K562 (cell line): ENCODE measurements around the gene ASGR2. TPM values are rescaled to one million over a fixed set of nuclear protein-coding genes. Genes with fewer than 3 reads are reported as not detected.

ENCODE experiments used
- CHD7 ChIP-seq: fragments of 200-600 bp; sonication (generic); IDR thresholded peaks from one replicate; pipeline ENCODE4 v1.6.1; 2012; ENCODE audit warnings: mild to moderate bottlenecking, low read depth, low read length, inconsistent platforms
- ELK3 ChIP-seq: fragments of 450-650 bp; formaldehyde crosslinking; IDR thresholded peaks from 2 replicates; pipeline ENCODE4 v1.4.0; 2020; ENCODE audit warnings: mild to moderate bottlenecking
- HDAC3 ChIP-seq: fragments of 450-650 bp; IDR thresholded peaks from 2 replicates; pipeline ENCODE4 v1.6.1; 2018; ENCODE audit warnings: borderline replicate concordance, mild to moderate bottlenecking, moderate library complexity; ENCODE audit not compliant: partially characterized antibody
- KLF10 ChIP-seq: fragments of 250-450 bp; sonication (Bioruptor Pico); IDR thresholded peaks from 2 replicates; pipeline ENCODE4 v1.6.1; 2021; ENCODE audit warnings: matching md5 sums
- POU5F1 ChIP-seq: fragments of 150-350 bp; IDR thresholded peaks from 2 replicates; pipeline ENCODE4 v1.6.1; 2014; ENCODE audit warnings: borderline replicate concordance, low read length, low read depth, mild to moderate bottlenecking; ENCODE audit not compliant: partially characterized antibody
- TEAD4 ChIP-seq, 2 experiments: sonication (generic) in 1 of 2; formaldehyde crosslinking in 1 of 2; IDR thresholded peaks; 2 replicates each; pipeline versions ENCODE4 v1.6.1 to v1.8.0; 2012 to 2022; ENCODE audit warnings: borderline replicate concordance in 1 of 2, inconsistent platforms in 1 of 2, low read length in 1 of 2, mild to moderate bottlenecking in 1 of 2, missing genetic modification reagents in 1 of 2
- TRIM28 ChIP-seq: fragments of 450-650 bp; IDR thresholded peaks from 2 replicates; pipeline ENCODE4 v1.6.1; 2017
- ZNF217 ChIP-seq: sonication (generic); formaldehyde crosslinking; IDR thresholded peaks from 2 replicates; pipeline ENCODE4 v1.8.0; 2022; ENCODE audit warnings: mild to moderate bottlenecking, missing genetic modification reagents
- polyA plus RNA-seq, 8 experiments: library from polyadenylated mRNA; depleted of rRNA in 4 of 8; stranded (reverse) in 5 of 8; unstranded in 3 of 8; fragments of >200 nt; fragmentation: Nextera tagmentation in 2 of 8; fragmentation: Illumina TruSeq in 1 of 8; extraction: Ambion mirVana in 2 of 8; extraction: Trizol in 1 of 8; gene quantifications; 2 replicates each; pipeline versions ENCODE4 v1.2.1 to v1.2.3, GENCODE V29; 2011 to 2014; ENCODE audit warnings: inconsistent platforms in 1 of 8, missing spikeins in 1 of 8
- total RNA-seq, 7 experiments: library from RNA; depleted of rRNA in 6 of 7; stranded (reverse); fragments of >200 nt in 6 of 7; fragmentation: Illumina TruSeq in 2 of 7; extraction: Trizol in 2 of 7; gene quantifications; 2 replicates each; pipeline versions ENCODE4 v1.2.1 to v1.2.3, GENCODE V29; 2011 to 2021; ENCODE audit warnings: low replicate concordance in 1 of 7
- TF ChIP-seq, protein P1 (sequence below): fragments of 450-650 bp; formaldehyde crosslinking; IDR thresholded peaks from 2 replicates; pipeline ENCODE4 v1.4.0; 2020; ENCODE audit warnings: mild to moderate bottlenecking, mixed read lengths

ASGR2 gene
- total and polyA plus RNA-seq, 9 of the 15 experiments (the other 6 are each of a cell fraction or from before 2014, with no cell fraction given), result not detected

- TF ChIP-seq CHD7 (no peak), ZNF217 (no peak), ELK3 (CRISPR knock-in tag) (no peak), POU5F1 (no peak), HDAC3 (no peak), TRIM28 (no peak), TEAD4 (IDR thresholded peaks at IDR 0.05; ENCODE audit: low read length) (no peak), TEAD4 (CRISPR knock-in tag; IDR thresholded peaks at IDR 0.05; ENCODE audit: borderline replicate concordance) (no peak), KLF10 (CRISPR knock-in tag) (no peak)
- TF ChIP-seq, protein P1, sequence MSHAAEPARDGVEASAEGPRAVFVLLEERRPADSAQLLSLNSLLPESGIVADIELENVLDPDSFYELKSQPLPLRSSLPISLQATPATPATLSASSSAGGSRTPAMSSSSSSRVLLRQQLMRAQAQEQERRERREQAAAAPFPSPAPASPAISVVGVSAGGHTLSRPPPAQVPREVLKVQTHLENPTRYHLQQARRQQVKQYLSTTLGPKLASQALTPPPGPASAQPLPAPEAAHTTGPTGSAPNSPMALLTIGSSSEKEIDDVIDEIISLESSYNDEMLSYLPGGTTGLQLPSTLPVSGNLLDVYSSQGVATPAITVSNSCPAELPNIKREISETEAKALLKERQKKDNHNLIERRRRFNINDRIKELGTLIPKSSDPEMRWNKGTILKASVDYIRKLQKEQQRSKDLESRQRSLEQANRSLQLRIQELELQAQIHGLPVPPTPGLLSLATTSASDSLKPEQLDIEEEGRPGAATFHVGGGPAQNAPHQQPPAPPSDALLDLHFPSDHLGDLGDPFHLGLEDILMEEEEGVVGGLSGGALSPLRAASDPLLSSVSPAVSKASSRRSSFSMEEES (CRISPR knock-in tag), result no peak
These were observed 19.3 kb upstream of the ASGR2 start (continued) for GRCh38 chr17:7133916-7134315.
